Osteocyte (in vitro differentiated cells): ENCODE results near the gene C4orf36. TPM values are rescaled to one million over a fixed set of nuclear protein-coding genes. Genes with fewer than 3 reads are reported as not detected.

ENCODE experiments used
- DNase-seq: peaks from one replicate; pipeline ENCODE4 v3.0.0; 2021; ENCODE audit warnings: mixed read lengths; ENCODE audit not compliant: unreplicated experiment; ENCODE audit errors: extremely low spot score
- H3K27ac Mint-ChIP-seq: one replicate; pipeline ENCODE4 v1.8.0; 2021; ENCODE audit warnings: mild to moderate bottlenecking, mixed read lengths; ENCODE audit not compliant: unreplicated experiment
- H3K27me3 Mint-ChIP-seq: one replicate; pipeline ENCODE4 v1.8.0; 2021; ENCODE audit warnings: mixed read lengths; ENCODE audit not compliant: unreplicated experiment
- H3K36me3 Mint-ChIP-seq: one replicate; pipeline ENCODE4 v1.8.0; 2021; ENCODE audit warnings: mixed read lengths; ENCODE audit not compliant: unreplicated experiment
- H3K4me1 Mint-ChIP-seq: one replicate; pipeline ENCODE4 v1.8.0; 2021; ENCODE audit warnings: mixed read lengths; ENCODE audit not compliant: unreplicated experiment
- H3K4me3 Mint-ChIP-seq: one replicate; pipeline ENCODE4 v1.8.0; 2021; ENCODE audit warnings: mild to moderate bottlenecking, moderate library complexity, mixed read lengths; ENCODE audit not compliant: unreplicated experiment
- H3K9me3 Mint-ChIP-seq: one replicate; pipeline ENCODE4 v1.8.0; 2021; ENCODE audit warnings: mixed read lengths; ENCODE audit not compliant: unreplicated experiment
- CTCF ChIP-seq: fragments of 200-600 bp; sonication (generic); IDR thresholded peaks from 2 replicates; pipeline ENCODE4 v1.5.0; 2021; ENCODE audit warnings: antibody characterized with exemption, mild to moderate bottlenecking, moderate library complexity
- total RNA-seq: library from RNA; stranded (reverse); gene quantifications from 2 replicates; pipeline ENCODE4 v1.2.1, GENCODE V29; 2021

C4orf36 gene
- total RNA-seq, 1 donor from 2014 or later = 0.51 TPM

GRCh38 chr4:86928400-86929255, 36.4 kb upstream of the C4orf36 start:
- no peaks in the 10 kb centered on the region for H3K36me3 Mint-ChIP-seq
- TF ChIP-seq CTCF = no peak
- H3K4me3 Mint-ChIP-seq = no peak overlapping the region
- no peak for DNase-seq
- no peaks in the 10 kb centered on the region for H3K27me3 Mint-ChIP-seq
- H3K9me3 Mint-ChIP-seq = no peaks in the 10 kb centered on the region
- H3K27ac Mint-ChIP-seq = no peak overlapping the region
- H3K4me1 Mint-ChIP-seq = peaks cover 15% of the 10 kb centered on the region

GRCh38 chr4:86927843-86928395, 35.7 kb upstream of the C4orf36 start:
- H3K27me3 Mint-ChIP-seq = no peaks in the 10 kb centered on the region
- H3K36me3 Mint-ChIP-seq = no peaks in the 10 kb centered on the region
- no peak overlapping the region for H3K4me3 Mint-ChIP-seq
- H3K9me3 Mint-ChIP-seq = no peaks in the 10 kb centered on the region
- no peak for DNase-seq
- H3K4me1 Mint-ChIP-seq = peaks cover 14% of the 10 kb centered on the region
- peak overlapping the region; percentile 65 for H3K27ac Mint-ChIP-seq
- no peak for TF ChIP-seq CTCF

- DNase-seq = no peak
- Mint-ChIP-seq H3K27me3 (no peaks in the 10 kb centered on the region), H3K27ac (no peak overlapping the region), H3K36me3 (no peaks in the 10 kb centered on the region), H3K9me3 (no peaks in the 10 kb centered on the region), H3K4me1 (peaks cover 18% of the 10 kb centered on the region), H3K4me3 (no peak overlapping the region)
- TF ChIP-seq CTCF = no peak
These were observed 34.3 kb upstream of the C4orf36 start for GRCh38 chr4:86926435-86927086.

GRCh38 chr4:86924811-86925210, 32.6 kb upstream of the C4orf36 start:
- TF ChIP-seq CTCF = no peak
- no peaks in the 10 kb centered on the region for H3K36me3 Mint-ChIP-seq
- no peaks in the 10 kb centered on the region for H3K27me3 Mint-ChIP-seq
- DNase-seq = no peak
- H3K9me3 Mint-ChIP-seq = no peaks in the 10 kb centered on the region
- H3K27ac Mint-ChIP-seq = peak overlapping the region; percentile 3
- no peak overlapping the region for H3K4me3 Mint-ChIP-seq
- peaks cover 22% of the 10 kb centered on the region for H3K4me1 Mint-ChIP-seq
